ENCODE data around the gene MAPK8IP3.

GRCh38 chr16:1681032-1681431 lies 25.0 kb upstream of the MAPK8IP3 start:
- TF ChIP-seq EZH2phosphoT487 (IDR thresholded peaks at IDR 0.05; ENCODE audit: low read length), result no peak
- TF ChIP-seq, protein P1, sequence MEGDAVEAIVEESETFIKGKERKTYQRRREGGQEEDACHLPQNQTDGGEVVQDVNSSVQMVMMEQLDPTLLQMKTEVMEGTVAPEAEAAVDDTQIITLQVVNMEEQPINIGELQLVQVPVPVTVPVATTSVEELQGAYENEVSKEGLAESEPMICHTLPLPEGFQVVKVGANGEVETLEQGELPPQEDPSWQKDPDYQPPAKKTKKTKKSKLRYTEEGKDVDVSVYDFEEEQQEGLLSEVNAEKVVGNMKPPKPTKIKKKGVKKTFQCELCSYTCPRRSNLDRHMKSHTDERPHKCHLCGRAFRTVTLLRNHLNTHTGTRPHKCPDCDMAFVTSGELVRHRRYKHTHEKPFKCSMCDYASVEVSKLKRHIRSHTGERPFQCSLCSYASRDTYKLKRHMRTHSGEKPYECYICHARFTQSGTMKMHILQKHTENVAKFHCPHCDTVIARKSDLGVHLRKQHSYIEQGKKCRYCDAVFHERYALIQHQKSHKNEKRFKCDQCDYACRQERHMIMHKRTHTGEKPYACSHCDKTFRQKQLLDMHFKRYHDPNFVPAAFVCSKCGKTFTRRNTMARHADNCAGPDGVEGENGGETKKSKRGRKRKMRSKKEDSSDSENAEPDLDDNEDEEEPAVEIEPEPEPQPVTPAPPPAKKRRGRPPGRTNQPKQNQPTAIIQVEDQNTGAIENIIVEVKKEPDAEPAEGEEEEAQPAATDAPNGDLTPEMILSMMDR (IDR thresholded peaks at IDR 0.05; ENCODE audit: low read length), result no peak
- no peak for TF ChIP-seq EZH2 (optimal IDR thresholded peaks at IDR 0.05; ENCODE audit: low read depth, low read length)
